GM18505 (cell line): ENCODE measurements around the gene SLC35B4.

Experiments used
- ATAC-seq: cut with Tn5 transposase; IDR thresholded peaks from one replicate; pipeline ENCODE4 v1.9.1; 2021; ENCODE audit not compliant: unreplicated experiment
- POLR2A ChIP-seq: IDR thresholded peaks from 4 replicates; pipeline ENCODE4 v1.6.1; 2011; ENCODE audit warnings: borderline replicate concordance; ENCODE audit not compliant: insufficient read depth, insufficient read length; ENCODE audit errors: extremely low read depth

The SLC35B4 gene

GRCh38 chr7:134316539-134317344 lies at the start of gene SLC35B4:
Gene SLC35B4, minus strand, starts transcription at chr7:134316930. Its CDS starts 179 bp downstream, at chr7:134316751.
- TF ChIP-seq POLR2A, result peak; percentile 65
- ATAC-seq, result peak; percentile 98

- no peak for ATAC-seq
- no peak for TF ChIP-seq POLR2A
These were observed 49.8 kb upstream of the SLC35B4 start for GRCh38 chr7:134366481-134366880.

- ATAC-seq, result no peak
- TF ChIP-seq POLR2A, result no peak
These were observed 48.8 kb upstream of the SLC35B4 start for GRCh38 chr7:134365341-134366054.

- TF ChIP-seq POLR2A, result no peak
- no peak for ATAC-seq
These were observed 47.9 kb upstream of the SLC35B4 start for GRCh38 chr7:134364619-134365037.

DNA sequence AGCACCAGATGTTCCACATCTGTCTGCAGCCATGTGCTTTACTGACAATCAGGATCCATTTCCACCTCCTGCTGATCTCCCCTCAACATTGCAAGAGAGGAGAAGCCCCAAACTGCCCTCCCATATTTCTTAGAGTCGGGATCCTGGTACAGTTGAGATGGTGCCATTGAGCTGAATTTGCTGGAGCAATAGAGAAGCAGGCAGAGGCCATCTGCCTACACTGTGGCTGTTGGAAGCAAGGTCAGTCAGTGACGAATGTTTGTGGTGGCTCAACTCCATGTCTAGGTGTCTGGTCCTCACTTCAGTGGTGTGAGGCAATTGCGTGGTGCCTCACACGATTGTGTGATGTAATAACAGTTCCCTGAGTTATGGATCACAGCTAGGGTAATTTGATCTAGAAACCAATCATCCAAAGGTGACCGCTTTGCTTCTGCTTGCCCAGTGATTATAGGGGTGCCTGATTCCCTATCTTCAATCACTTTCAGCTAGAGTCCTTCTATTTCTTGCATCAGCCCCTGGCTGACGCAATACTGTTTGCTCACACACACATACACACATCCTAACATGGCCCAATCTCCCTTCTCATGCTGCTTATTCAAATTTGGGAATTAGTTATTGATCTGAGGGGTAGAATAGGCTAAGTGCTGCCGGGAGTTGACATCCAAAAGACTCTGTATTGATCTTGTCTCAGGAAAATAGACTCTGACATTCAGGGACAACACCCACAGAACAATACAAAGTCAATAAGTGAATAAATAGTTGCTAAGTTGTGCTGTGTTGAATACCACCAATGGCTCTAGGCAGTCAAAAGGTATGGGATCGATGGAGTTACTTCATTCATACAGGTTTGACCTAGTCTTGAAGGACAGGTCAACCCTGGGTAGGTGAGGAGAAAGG lies 46.1 kb upstream of the SLC35B4 start:
- no peak for TF ChIP-seq POLR2A
- ATAC-seq, result no peak

- TF ChIP-seq POLR2A, result no peak
- no peak for ATAC-seq
These were observed 43.2 kb upstream of the SLC35B4 start for GRCh38 chr7:134359787-134360432.

DNA sequence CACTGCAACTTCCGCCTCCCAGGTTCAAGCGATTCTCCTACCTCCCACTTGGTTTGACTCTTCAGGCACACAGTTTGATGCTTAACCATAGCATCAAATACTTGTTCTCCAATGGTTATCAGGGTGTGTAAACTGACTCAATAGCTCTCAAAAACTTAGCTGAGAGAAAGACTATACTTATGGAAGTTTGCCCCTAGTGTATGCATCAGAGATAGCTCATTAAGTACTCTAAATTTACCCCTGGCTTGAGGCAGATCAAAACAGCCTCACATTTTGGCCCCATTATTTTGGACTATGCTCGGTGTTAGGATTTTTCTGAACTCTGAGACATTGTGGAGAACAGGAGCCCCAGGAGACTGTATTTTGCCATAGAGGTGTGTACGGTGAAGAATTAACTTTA lies 40.8 kb upstream of the SLC35B4 start:
- TF ChIP-seq POLR2A, result no peak
- ATAC-seq, result no peak

GRCh38 chr7:134356421-134356936 lies 39.7 kb upstream of the SLC35B4 start:
- no peak for TF ChIP-seq POLR2A
- no peak for ATAC-seq

GRCh38 chr7:134355927-134356326 lies 39.2 kb upstream of the SLC35B4 start:
- no peak for TF ChIP-seq POLR2A

GRCh38 chr7:134355004-134355525 lies 38.3 kb upstream of the SLC35B4 start:
- TF ChIP-seq POLR2A, result no peak
- no peak for ATAC-seq

More at GRCh38 chr7:134355927-134356326, 39.2 kb upstream of the SLC35B4 start:
- ATAC-seq, result no peak

GRCh38 chr7:134353411-134353810 lies 36.7 kb upstream of the SLC35B4 start:
- no peak for ATAC-seq
- no peak for TF ChIP-seq POLR2A

- ATAC-seq, result no peak
- TF ChIP-seq POLR2A, result no peak
These were observed 34.7 kb upstream of the SLC35B4 start for GRCh38 chr7:134351424-134351823.
